ENCODE results near the gene FAM222B.

FAM222B gene

GRCh38 chr17:28887871-28888471, 45.4 kb upstream of the FAM222B start:
- Histone ChIP-seq H3K27me3 (no peaks in the 10 kb centered on the region), H3K36me3 (peaks cover 32 to 61% (median 48%) of the 10 kb centered on the region in 3 donors), H3K4me1 (peaks cover 0 to 21% (median 16%) of the 10 kb centered on the region in 4 donors), H3K9me3 (no peaks in the 10 kb centered on the region), H3K4me3 (no peak overlapping the region), H3K27ac (no peak overlapping the region)
- DNase-seq, result no peak
- intact Hi-C loops (cut with DNase I; ENCODE audit: low total_unique reads), result no loop called here
- TF ChIP-seq, protein P1, sequence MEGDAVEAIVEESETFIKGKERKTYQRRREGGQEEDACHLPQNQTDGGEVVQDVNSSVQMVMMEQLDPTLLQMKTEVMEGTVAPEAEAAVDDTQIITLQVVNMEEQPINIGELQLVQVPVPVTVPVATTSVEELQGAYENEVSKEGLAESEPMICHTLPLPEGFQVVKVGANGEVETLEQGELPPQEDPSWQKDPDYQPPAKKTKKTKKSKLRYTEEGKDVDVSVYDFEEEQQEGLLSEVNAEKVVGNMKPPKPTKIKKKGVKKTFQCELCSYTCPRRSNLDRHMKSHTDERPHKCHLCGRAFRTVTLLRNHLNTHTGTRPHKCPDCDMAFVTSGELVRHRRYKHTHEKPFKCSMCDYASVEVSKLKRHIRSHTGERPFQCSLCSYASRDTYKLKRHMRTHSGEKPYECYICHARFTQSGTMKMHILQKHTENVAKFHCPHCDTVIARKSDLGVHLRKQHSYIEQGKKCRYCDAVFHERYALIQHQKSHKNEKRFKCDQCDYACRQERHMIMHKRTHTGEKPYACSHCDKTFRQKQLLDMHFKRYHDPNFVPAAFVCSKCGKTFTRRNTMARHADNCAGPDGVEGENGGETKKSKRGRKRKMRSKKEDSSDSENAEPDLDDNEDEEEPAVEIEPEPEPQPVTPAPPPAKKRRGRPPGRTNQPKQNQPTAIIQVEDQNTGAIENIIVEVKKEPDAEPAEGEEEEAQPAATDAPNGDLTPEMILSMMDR (IDR thresholded peaks at IDR 0.05), result no peak

GRCh38 chr17:28885951-28886350, 43.4 kb upstream of the FAM222B start:
- TF ChIP-seq, protein P1 (IDR thresholded peaks at IDR 0.05), result no peak
- no peaks in the 10 kb centered on the region for H3K9me3 ChIP-seq
- H3K27ac ChIP-seq, result no peak overlapping the region
- no peaks in the 10 kb centered on the region for H3K27me3 ChIP-seq
- intact Hi-C loops (cut with DNase I; ENCODE audit: low total_unique reads), result no loop called here
- peaks cover 52 to 76% (median 68%) of the 10 kb centered on the region in 3 donors for H3K36me3 ChIP-seq
- no peak for DNase-seq
- H3K4me3 ChIP-seq, result no peak overlapping the region
- H3K4me1 ChIP-seq, result peaks cover 0 to 5% (median under 1%) of the 10 kb centered on the region in 4 donors

GRCh38 chr17:28885363-28885762, 42.8 kb upstream of the FAM222B start:
- DNase-seq, result no peak
- no peaks in the 10 kb centered on the region for H3K9me3 ChIP-seq
- H3K27me3 ChIP-seq, result no peaks in the 10 kb centered on the region
- no peak overlapping the region for H3K4me3 ChIP-seq
- H3K4me1 ChIP-seq, result peaks cover 0 to 5% (median 0%) of the 10 kb centered on the region in 4 donors
- intact Hi-C loops (cut with DNase I; ENCODE audit: low total_unique reads), result no loop called here
- TF ChIP-seq, protein P1 (IDR thresholded peaks at IDR 0.05), result no peak
- H3K36me3 ChIP-seq, result peaks cover 58 to 78% (median 74%) of the 10 kb centered on the region in 3 donors
- no peak overlapping the region for H3K27ac ChIP-seq

GRCh38 chr17:28883967-28884702, 41.5 kb upstream of the FAM222B start:
- Histone ChIP-seq H3K36me3 (peaks cover 70 to 90% (median 86%) of the 10 kb centered on the region in 3 donors), H3K27me3 (no peaks in the 10 kb centered on the region), H3K4me3 (no peak overlapping the region), H3K27ac (no peak overlapping the region), H3K9me3 (no peaks in the 10 kb centered on the region), H3K4me1 (no peaks in the 10 kb centered on the region)
- intact Hi-C loops (cut with DNase I; ENCODE audit: low total_unique reads), result no loop called here
- DNase-seq, result no peak
- TF ChIP-seq, protein P1 (IDR thresholded peaks at IDR 0.05), result no peak

GRCh38 chr17:28882154-28882895, 39.7 kb upstream of the FAM222B start:
- H3K36me3 ChIP-seq, result peaks cover 76 to 98% (median 90%) of the 10 kb centered on the region in 3 donors
- intact Hi-C loops (cut with DNase I; ENCODE audit: low total_unique reads), result no loop called here
- TF ChIP-seq, protein P1 (IDR thresholded peaks at IDR 0.05), result no peak

More at GRCh38 chr17:28882154-28882895, 39.7 kb upstream of the FAM222B start:
- DNase-seq, result no peak
- no peak overlapping the region for H3K4me3 ChIP-seq
- no peaks in the 10 kb centered on the region for H3K27me3 ChIP-seq
- H3K9me3 ChIP-seq, result no peaks in the 10 kb centered on the region
- H3K4me1 ChIP-seq, result no peaks in the 10 kb centered on the region
- H3K27ac ChIP-seq, result no peak overlapping the region
